Measurements from ENCODE around the gene ITGB5.

ITGB5 gene

GRCh38 chr3:124893526-124893925, 6.4 kb upstream of the ITGB5 start:
- Histone ChIP-seq H3K9ac (ENCODE audit: low read length) (no peak overlapping the region), H3K27me3 (ENCODE audit: low read depth, low read length) (no peaks in the 10 kb centered on the region), H3K27ac (ENCODE audit: low read length) (no peak overlapping the region), H3K4me3 (ENCODE audit: low read length) (no peak overlapping the region), H3K79me2 (ENCODE audit: low read length) (no peaks in the 10 kb centered on the region), H3K36me3 (replicated peaks; ENCODE audit: low read depth, low read length) (no peaks in the 10 kb centered on the region), H3K4me1 (ENCODE audit: low read length) (peaks cover 7% of the 10 kb centered on the region), H2AFZ (ENCODE audit: low read depth, low read length) (no peak overlapping the region), H3K4me2 (ENCODE audit: low read length) (no peak overlapping the region), H3K9me3 (ENCODE audit: insufficient read depth, low read length) (no peaks in the 10 kb centered on the region), H4K20me1 (ENCODE audit: insufficient read depth, low read length) (no peaks in the 10 kb centered on the region)
- TF ChIP-seq CTCF (IDR thresholded peaks at IDR 0.05; ENCODE audit: low read depth, low read length) (no peak), EZH2phosphoT487 (IDR thresholded peaks at IDR 0.05; ENCODE audit: low read depth) (no peak)

GRCh38 chr3:124890573-124891190, 3.5 kb upstream of the ITGB5 start:
- Histone ChIP-seq H3K79me2 (ENCODE audit: low read length) (no peaks in the 10 kb centered on the region), H4K20me1 (ENCODE audit: insufficient read depth, low read length) (no peaks in the 10 kb centered on the region), H3K4me1 (ENCODE audit: low read length) (peaks cover 10% of the 10 kb centered on the region), H2AFZ (ENCODE audit: low read depth, low read length) (no peak overlapping the region), H3K27me3 (ENCODE audit: low read depth, low read length) (peaks cover 8% of the 10 kb centered on the region), H3K4me3 (ENCODE audit: low read length) (no peak overlapping the region), H3K9me3 (ENCODE audit: insufficient read depth, low read length) (no peaks in the 10 kb centered on the region), H3K27ac (ENCODE audit: low read length) (no peak overlapping the region), H3K9ac (ENCODE audit: low read length) (no peak overlapping the region), H3K36me3 (replicated peaks; ENCODE audit: low read depth, low read length) (no peaks in the 10 kb centered on the region), H3K4me2 (ENCODE audit: low read length) (no peak overlapping the region)
- no peak for TF ChIP-seq CTCF (IDR thresholded peaks at IDR 0.05; ENCODE audit: low read depth, low read length)
- TF ChIP-seq EZH2phosphoT487 (IDR thresholded peaks at IDR 0.05; ENCODE audit: low read depth) = no peak

GRCh38 chr3:124888482-124889441, 1.6 kb upstream of the ITGB5 start:
- H3K9ac ChIP-seq (ENCODE audit: low read length) = no peak overlapping the region
- H3K27ac ChIP-seq (ENCODE audit: low read length) = no peak overlapping the region

More at GRCh38 chr3:124888482-124889441, 1.6 kb upstream of the ITGB5 start:
- H3K4me1 ChIP-seq (ENCODE audit: low read length) = peaks cover 10% of the 10 kb centered on the region
- H2AFZ ChIP-seq (ENCODE audit: low read depth, low read length) = no peak overlapping the region
- TF ChIP-seq CTCF (IDR thresholded peaks at IDR 0.05; ENCODE audit: low read depth, low read length) = no peak
- no peak overlapping the region for H3K4me2 ChIP-seq (ENCODE audit: low read length)
- peaks cover 10% of the 10 kb centered on the region for H3K27me3 ChIP-seq (ENCODE audit: low read depth, low read length)
- no peaks in the 10 kb centered on the region for H4K20me1 ChIP-seq (ENCODE audit: insufficient read depth, low read length)
- H3K79me2 ChIP-seq (ENCODE audit: low read length) = no peaks in the 10 kb centered on the region
- H3K9me3 ChIP-seq (ENCODE audit: insufficient read depth, low read length) = no peaks in the 10 kb centered on the region
- H3K4me3 ChIP-seq (ENCODE audit: low read length) = no peak overlapping the region
- no peaks in the 10 kb centered on the region for H3K36me3 ChIP-seq (replicated peaks; ENCODE audit: low read depth, low read length)
